ENCODE measurements around the gene MYO7A.

DNA sequence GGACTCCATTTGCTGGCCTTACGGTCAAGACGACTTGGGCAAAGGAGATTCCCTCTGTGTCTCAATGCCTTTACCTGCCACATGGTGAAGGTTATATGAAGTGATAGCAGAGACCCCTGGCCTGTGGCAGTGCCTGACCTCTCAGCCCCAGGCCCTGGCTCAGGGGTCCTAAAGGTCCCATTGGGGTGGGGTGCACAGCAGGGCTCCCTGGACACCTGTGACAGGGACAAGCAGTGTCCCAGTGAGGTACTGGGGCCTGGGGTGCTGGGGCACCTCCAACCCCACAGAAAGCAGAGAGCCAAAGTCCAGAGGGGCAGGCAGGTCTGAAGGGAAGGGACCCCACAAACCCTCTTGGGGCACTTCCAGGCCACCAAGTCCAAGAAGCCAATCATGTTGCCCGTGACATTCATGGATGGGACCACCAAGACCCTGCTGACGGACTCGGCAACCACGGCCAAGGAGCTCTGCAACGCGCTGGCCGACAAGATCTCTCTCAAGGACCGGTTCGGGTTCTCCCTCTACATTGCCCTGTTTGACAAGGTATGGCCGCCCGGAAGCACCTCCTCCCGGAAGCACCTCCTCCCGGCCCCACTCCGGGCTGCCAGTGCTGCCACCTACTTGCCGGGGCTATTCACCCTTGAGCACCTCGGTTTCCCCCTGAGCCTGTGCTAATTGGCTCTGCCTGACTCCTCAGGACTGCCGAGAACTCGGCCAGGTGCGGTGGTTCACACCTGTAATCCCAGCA is 62.5 kb downstream of the MYO7A start:
- TF ChIP-seq, protein P1, sequence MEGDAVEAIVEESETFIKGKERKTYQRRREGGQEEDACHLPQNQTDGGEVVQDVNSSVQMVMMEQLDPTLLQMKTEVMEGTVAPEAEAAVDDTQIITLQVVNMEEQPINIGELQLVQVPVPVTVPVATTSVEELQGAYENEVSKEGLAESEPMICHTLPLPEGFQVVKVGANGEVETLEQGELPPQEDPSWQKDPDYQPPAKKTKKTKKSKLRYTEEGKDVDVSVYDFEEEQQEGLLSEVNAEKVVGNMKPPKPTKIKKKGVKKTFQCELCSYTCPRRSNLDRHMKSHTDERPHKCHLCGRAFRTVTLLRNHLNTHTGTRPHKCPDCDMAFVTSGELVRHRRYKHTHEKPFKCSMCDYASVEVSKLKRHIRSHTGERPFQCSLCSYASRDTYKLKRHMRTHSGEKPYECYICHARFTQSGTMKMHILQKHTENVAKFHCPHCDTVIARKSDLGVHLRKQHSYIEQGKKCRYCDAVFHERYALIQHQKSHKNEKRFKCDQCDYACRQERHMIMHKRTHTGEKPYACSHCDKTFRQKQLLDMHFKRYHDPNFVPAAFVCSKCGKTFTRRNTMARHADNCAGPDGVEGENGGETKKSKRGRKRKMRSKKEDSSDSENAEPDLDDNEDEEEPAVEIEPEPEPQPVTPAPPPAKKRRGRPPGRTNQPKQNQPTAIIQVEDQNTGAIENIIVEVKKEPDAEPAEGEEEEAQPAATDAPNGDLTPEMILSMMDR (conservative IDR thresholded peaks at IDR 0.05; ENCODE audit: low read length), result no peak
- no peak for TF ChIP-seq EZH2phosphoT487 (IDR thresholded peaks at IDR 0.05; ENCODE audit: borderline replicate concordance)

All from Loucy (cell line).